Esophagus muscularis mucosa (tissue), 4 donors: ENCODE measurements around the gene CUL2.

Experiments
- CTCF ChIP-seq, 3 experiments: fragments of 200-600 bp in 2 of 3; fragments of 450-650 bp in 1 of 3; sonication (generic) in 2 of 3; IDR thresholded peaks; one replicate each; pipeline ENCODE4 v1.5.1; 2017 to 2019; ENCODE audit warnings: antibody characterized with exemption in 3 of 3, mild to moderate bottlenecking in 2 of 3, moderate library complexity in 1 of 3
- EP300 ChIP-seq: sonication (generic); formaldehyde crosslinking; IDR thresholded peaks from one replicate; pipeline ENCODE4 v1.6.1; 2017; ENCODE audit warnings: antibody characterized with exemption
- POLR2A ChIP-seq: fragments of 450-650 bp; IDR thresholded peaks from one replicate; pipeline ENCODE4 v1.6.1; 2017; ENCODE audit warnings: antibody characterized with exemption, moderate library complexity, mild to moderate bottlenecking, low read depth
- POLR2AphosphoS5 ChIP-seq, 2 donors: sonication (generic); formaldehyde crosslinking; IDR thresholded peaks; one replicate each; pipeline ENCODE4 v1.6.1; 2017; ENCODE audit warnings: antibody characterized with exemption in 2 of 2

- TF ChIP-seq POLR2AphosphoS5 (IDR thresholded peaks at IDR 0.05) = no peak
- TF ChIP-seq CTCF (IDR thresholded peaks at IDR 0.05) = no peak
- no peak for TF ChIP-seq POLR2A
- TF ChIP-seq EP300 = no peak
These were observed 72.5 kb downstream of the CUL2 start for GRCh38 chr10:35017608-35018007.
